D721Med (cell line): ENCODE measurements around the gene DES.

ENCODE experiments used
- DNase-seq: peaks from one replicate; pipeline ENCODE4 v3.0.0; 2011; ENCODE audit warnings: low spot score; ENCODE audit not compliant: insufficient read length
- FAIRE-seq: peaks from 2 replicates; lab custom pipeline; 2011; peaks lifted over from hg19 to GRCh38; lab: Jason Lieb, UNC
- CTCF ChIP-seq: IDR thresholded peaks from 2 replicates; pipeline ENCODE4 v1.5.1; 2012; ENCODE audit warnings: mild to moderate bottlenecking, control low read depth; ENCODE audit not compliant: insufficient read depth; ENCODE audit errors: missing control alignments

DES gene

GRCh38 chr2:219464286-219465032, 46.3 kb downstream of the DES start:
- DNase-seq: no peak
- TF ChIP-seq CTCF: no peak
- FAIRE-seq: no peak

- no peak for TF ChIP-seq CTCF
- DNase-seq (no peak), FAIRE-seq (no peak)
Observed at GRCh38 chr2:219465659-219466561, 47.7 kb downstream of the DES start.

- FAIRE-seq: no peak
- TF ChIP-seq CTCF: no peak
Observed at GRCh38 chr2:219466816-219467735, 48.9 kb downstream of the DES start.

GRCh38 chr2:219467736-219468075, 49.5 kb downstream of the DES start:
- FAIRE-seq (no peak), DNase-seq (no peak)
- no peak for TF ChIP-seq CTCF

More at GRCh38 chr2:219466816-219467735, 48.9 kb downstream of the DES start:
- DNase-seq: no peak

GRCh38 chr2:219468410-219469185, 50.4 kb downstream of the DES start:
- no peak for FAIRE-seq

More at GRCh38 chr2:219468410-219469185, 50.4 kb downstream of the DES start:
- no peak for DNase-seq
- no peak for TF ChIP-seq CTCF
